Natural killer cell treated with Interleukin-12 subunit alpha and Interleukin-12 subunit beta and Interleukin-15 and Interleukin-18, amount 100 ng/mL, for 72 hours (primary cell): Measurements from ENCODE around the gene ADAMTS2. TPM values are rescaled to one million over a fixed set of nuclear protein-coding genes. Genes with fewer than 3 reads are reported as not detected.
A peak's percentile ranks its signal among the peaks of the same experiment; 100 is the strongest.

Experiments used
- ATAC-seq, 2 donors: fragments of 150-1000 bp; cut with Tn5 transposase in 1 of 2; sonication (Bioruptor Pico), chemical (Tn5 transposase) in 1 of 2; 2 replicates each; pipeline ENCODE4 v1.10.0; 2021
- DNase-seq: peaks from one replicate; pipeline ENCODE4 v3.0.0; 2022; ENCODE audit warnings: low spot score
- H3K27ac Mint-ChIP-seq, 2 donors: 1 replicate in 1 of 2; 2 replicates in 1 of 2; pipeline ENCODE4 v1.8.0; 2022; ENCODE audit warnings: mixed read lengths in 2 of 2, mild to moderate bottlenecking in 1 of 2, moderate library complexity in 1 of 2
- H3K27me3 Mint-ChIP-seq, 2 donors: 1 replicate in 1 of 2; 2 replicates in 1 of 2; pipeline ENCODE4 v1.8.0; 2022; ENCODE audit warnings: mixed read lengths in 2 of 2
- H3K36me3 Mint-ChIP-seq: one replicate; pipeline ENCODE4 v1.8.0; 2022; ENCODE audit warnings: mixed read lengths
- H3K4me1 Mint-ChIP-seq, 2 donors: 1 replicate in 1 of 2; 2 replicates in 1 of 2; pipeline ENCODE4 v1.8.0; 2022; ENCODE audit warnings: low read depth in 2 of 2, mixed read lengths in 2 of 2, mild to moderate bottlenecking in 1 of 2
- H3K4me3 Mint-ChIP-seq: one replicate; pipeline ENCODE4 v1.8.0; 2022; ENCODE audit warnings: mixed read lengths
- H3K9me3 Mint-ChIP-seq: 2 replicates; pipeline ENCODE4 v1.8.0; 2022; ENCODE audit warnings: mixed read lengths
- total RNA-seq, 2 donors: library from RNA; stranded (reverse); gene quantifications; one replicate each; pipeline ENCODE4 v1.2.3, GENCODE V29; 2022

The ADAMTS2 gene
- total RNA-seq, 2 donors from 2014 or later = not detected

- Mint-ChIP-seq H3K4me1 (no peaks in the 10 kb centered on the region), H3K27ac (no peak overlapping the region), H3K4me3 (no peak overlapping the region), H3K9me3 (peaks cover 4% of the 10 kb centered on the region), H3K36me3 (peaks cover 12% of the 10 kb centered on the region), H3K27me3 (peaks cover 0 to 4% of the 10 kb centered on the region in 2 donors)
- ATAC-seq (no peak), DNase-seq (peak; percentile 49)
These were observed 43.5 kb downstream of the ADAMTS2 start for GRCh38 chr5:179301796-179302195.

DNA sequence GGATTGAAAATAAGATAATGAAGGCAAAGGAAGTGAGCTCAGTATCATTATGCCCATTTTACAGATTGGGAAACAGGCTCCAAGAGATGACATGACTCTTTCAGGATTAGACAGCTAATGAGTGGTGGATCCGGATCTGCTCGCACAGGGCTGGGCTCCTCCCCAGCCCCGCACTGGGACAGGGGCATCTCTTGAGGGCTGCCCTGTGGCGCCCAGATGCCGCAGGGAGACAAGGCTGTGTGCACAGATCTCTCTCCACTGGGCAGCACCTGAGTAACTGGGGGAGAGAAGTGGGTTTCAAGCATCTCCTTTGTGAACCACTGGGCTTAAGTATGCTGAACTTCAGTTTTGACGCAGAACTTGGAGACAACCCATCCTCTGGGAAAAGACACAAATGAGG is 43.9 kb downstream of the ADAMTS2 start:
- Mint-ChIP-seq H3K27ac (no peak overlapping the region), H3K4me3 (no peak overlapping the region), H3K36me3 (peaks cover 12% of the 10 kb centered on the region), H3K9me3 (peaks cover 4% of the 10 kb centered on the region), H3K4me1 (no peaks in the 10 kb centered on the region), H3K27me3 (peaks cover 0 to 4% of the 10 kb centered on the region in 2 donors)
- DNase-seq = no peak
- no peak for ATAC-seq

DNA sequence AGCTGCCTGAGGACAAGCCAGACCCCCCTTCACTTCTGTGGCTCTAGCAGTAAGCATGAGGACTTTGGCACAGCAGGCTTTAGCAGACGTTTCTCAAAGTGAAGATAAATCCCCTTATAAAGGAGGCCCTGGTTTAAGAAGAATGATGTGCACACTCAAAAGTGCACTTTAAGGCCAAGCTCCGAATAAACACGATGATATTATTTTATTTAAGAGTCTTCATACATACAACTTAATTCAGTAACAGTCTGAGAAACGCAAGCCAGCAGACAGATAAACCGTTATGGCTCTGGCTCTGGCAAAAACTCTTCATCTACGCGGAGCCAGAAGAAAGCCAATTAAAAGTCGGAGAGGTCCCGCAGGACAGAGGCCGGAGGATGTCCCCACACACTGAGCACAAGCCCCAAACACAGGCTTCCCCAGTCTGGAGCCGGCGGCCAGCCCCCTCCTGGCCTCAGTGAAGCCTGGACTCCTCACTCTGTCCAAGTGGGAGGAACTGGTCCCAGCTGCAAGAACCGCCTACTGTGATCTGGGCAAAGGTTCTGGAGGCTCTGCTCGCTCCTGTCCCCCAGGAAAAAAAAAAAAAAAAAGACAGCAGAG is 44.6 kb downstream of the ADAMTS2 start:
- no peak for ATAC-seq
- DNase-seq = peak; percentile 18
- H3K9me3 Mint-ChIP-seq = peaks cover 4% of the 10 kb centered on the region
- H3K4me3 Mint-ChIP-seq = no peak overlapping the region
- H3K27ac Mint-ChIP-seq = no peak overlapping the region
- H3K4me1 Mint-ChIP-seq = no peaks in the 10 kb centered on the region
- H3K27me3 Mint-ChIP-seq = peaks cover 0 to 4% of the 10 kb centered on the region in 2 donors
- H3K36me3 Mint-ChIP-seq = peaks cover 12% of the 10 kb centered on the region

DNA sequence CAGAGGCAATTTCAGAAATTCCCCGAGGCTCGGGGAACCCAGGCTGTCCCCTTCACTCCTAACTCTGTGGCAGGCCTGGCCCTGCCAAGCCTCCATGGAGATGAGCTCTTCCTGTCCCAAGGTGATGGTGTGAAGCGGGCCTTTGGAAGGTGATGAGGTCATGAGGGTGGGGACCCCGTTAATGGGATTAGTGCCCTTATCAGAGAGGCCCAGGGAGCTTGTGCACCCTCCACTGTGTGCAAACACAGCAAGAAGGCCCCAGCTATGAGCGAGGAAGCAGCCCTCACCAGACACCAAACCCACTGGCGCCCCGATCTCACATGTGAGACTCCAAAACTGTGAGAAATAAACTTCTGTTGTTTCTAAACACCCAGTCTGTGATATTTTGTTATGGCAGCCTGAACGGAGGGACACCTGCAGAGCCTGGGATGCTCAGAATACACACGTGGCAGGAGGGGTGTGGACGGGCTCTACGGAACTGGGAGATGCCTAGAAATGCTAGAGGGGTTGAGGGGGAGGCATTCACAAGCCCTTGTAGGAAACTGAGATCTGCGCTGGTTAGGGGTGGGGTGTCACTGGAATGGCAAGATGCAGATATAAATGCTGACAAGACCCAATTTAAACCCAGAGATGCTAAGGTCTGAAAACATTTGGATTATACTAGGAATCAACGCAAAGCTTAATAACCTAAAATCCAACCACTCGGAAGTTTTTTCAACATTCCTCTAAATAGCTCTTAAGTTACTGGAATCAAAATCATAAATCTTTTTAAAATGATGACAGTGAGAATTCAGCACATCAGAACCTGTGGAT is 46.9 kb downstream of the ADAMTS2 start:
- Mint-ChIP-seq H3K36me3 (no peaks in the 10 kb centered on the region), H3K27ac (no peak overlapping the region), H3K4me3 (no peak overlapping the region), H3K27me3 (peaks cover 0 to 4% of the 10 kb centered on the region in 2 donors), H3K4me1 (no peaks in the 10 kb centered on the region), H3K9me3 (no peaks in the 10 kb centered on the region)
- ATAC-seq (no peak), DNase-seq (peak; percentile 31)

GRCh38 chr5:179297486-179298180 is 47.6 kb downstream of the ADAMTS2 start:
- no peak overlapping the region for H3K27ac Mint-ChIP-seq
- DNase-seq = peak; percentile 34
- H3K4me1 Mint-ChIP-seq = no peaks in the 10 kb centered on the region
- H3K27me3 Mint-ChIP-seq = peaks cover 0 to 3% of the 10 kb centered on the region in 2 donors
- no peak overlapping the region for H3K4me3 Mint-ChIP-seq
- no peaks in the 10 kb centered on the region for H3K9me3 Mint-ChIP-seq
- no peak for ATAC-seq
- no peaks in the 10 kb centered on the region for H3K36me3 Mint-ChIP-seq

DNA sequence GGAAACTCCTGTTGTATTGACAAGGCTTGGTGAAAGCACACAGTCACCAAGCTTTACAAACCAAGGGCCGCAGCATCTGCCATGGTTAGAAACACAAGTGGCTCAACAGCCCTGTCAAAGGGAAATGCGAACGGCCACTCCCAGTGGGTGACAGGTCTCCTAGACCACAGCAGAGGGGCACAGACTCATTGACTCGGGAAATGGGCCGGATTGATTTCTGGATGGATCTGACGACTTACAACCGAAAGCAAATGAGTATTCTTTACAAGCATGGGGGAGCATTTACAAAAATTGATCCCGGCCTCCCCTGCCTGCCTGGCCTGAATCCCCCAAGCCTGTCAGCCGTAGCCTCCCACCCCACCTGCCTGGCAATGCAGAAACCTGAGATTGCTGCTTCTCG is 48.2 kb downstream of the ADAMTS2 start:
- no peaks in the 10 kb centered on the region for H3K36me3 Mint-ChIP-seq
- no peak overlapping the region for H3K27ac Mint-ChIP-seq
- H3K4me1 Mint-ChIP-seq = no peaks in the 10 kb centered on the region
- no peaks in the 10 kb centered on the region for H3K27me3 Mint-ChIP-seq
- no peak overlapping the region for H3K4me3 Mint-ChIP-seq
- ATAC-seq = no peak
- DNase-seq = peak; percentile 51
- no peaks in the 10 kb centered on the region for H3K9me3 Mint-ChIP-seq

DNA sequence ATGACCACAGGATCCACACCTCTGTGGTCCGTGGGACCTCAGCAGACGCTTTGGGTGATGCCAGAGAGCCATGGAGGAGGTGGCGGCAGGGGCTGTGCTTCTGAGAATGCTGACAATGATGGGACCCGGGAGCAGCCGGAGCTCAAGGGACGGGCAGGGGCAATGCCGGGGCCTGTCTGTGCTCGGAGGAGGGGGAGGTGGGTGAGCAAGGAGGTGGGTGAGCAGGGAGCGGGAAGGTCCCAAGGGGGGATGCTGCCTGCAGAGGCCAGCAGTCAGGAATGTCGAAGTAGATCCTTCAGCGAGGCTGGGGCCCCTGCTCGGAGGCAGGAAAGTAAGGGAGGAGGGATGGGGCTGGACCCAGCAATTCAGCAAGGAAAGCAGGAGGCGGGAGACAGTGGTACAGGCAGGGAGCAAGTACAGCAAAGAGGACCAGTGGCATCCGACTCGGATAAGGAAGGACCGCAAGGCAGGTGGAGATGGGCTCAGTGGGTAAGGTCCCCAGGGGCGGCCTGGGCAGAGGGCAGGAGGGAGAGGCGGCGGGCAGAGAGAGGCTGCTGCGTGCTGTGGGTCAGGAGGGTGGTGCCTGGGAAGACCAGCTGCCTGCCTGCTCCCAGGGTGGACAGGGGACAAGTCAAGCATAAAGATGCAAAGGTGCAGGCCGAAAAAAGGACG is 49.0 kb downstream of the ADAMTS2 start:
- no peak overlapping the region for H3K27ac Mint-ChIP-seq
- no peaks in the 10 kb centered on the region for H3K9me3 Mint-ChIP-seq

DNA sequence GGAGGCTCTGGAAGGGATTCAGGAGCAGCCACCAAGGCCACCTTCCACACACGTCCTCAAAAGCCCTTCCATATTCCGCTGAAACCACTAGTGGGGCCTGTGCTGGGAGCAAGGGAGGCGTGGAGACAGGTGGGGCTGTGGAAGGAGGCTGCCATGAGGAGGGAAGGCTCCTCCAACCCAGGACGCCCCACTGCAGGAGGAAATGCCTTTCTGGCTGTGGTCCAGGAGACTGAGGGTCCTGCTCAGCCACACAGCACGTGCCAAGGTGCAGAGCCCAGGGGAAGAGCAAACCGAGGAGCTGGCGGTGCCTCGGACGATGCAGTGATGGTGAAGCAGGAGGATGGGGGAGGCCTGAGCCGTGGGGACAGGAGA is 49.5 kb downstream of the ADAMTS2 start:
- DNase-seq (no peak), ATAC-seq (no peak)
- H3K27me3 Mint-ChIP-seq = no peaks in the 10 kb centered on the region
- H3K36me3 Mint-ChIP-seq = no peaks in the 10 kb centered on the region
- no peaks in the 10 kb centered on the region for H3K4me1 Mint-ChIP-seq
- H3K9me3 Mint-ChIP-seq = no peaks in the 10 kb centered on the region
- H3K27ac Mint-ChIP-seq = no peak overlapping the region
- H3K4me3 Mint-ChIP-seq = no peak overlapping the region

More for the DNA sequence above, 49.0 kb downstream of the ADAMTS2 start:
- DNase-seq (peak; percentile 35), ATAC-seq (no peak)
- Mint-ChIP-seq H3K27me3 (no peaks in the 10 kb centered on the region), H3K4me1 (no peaks in the 10 kb centered on the region), H3K36me3 (no peaks in the 10 kb centered on the region), H3K4me3 (no peak overlapping the region)

- Mint-ChIP-seq H3K27me3 (no peaks in the 10 kb centered on the region), H3K4me3 (no peak overlapping the region), H3K9me3 (no peaks in the 10 kb centered on the region), H3K36me3 (no peaks in the 10 kb centered on the region), H3K27ac (no peak overlapping the region), H3K4me1 (no peaks in the 10 kb centered on the region)
- no peak for ATAC-seq
- DNase-seq = peak; percentile 60
These were observed 50.1 kb downstream of the ADAMTS2 start for GRCh38 chr5:179294891-179295777.

- Mint-ChIP-seq H3K4me1 (no peaks in the 10 kb centered on the region), H3K36me3 (no peaks in the 10 kb centered on the region), H3K4me3 (no peak overlapping the region), H3K9me3 (no peaks in the 10 kb centered on the region), H3K27me3 (no peaks in the 10 kb centered on the region), H3K27ac (no peak overlapping the region)
- DNase-seq (peak; percentile 28), ATAC-seq (no peak)
These were observed 51.0 kb downstream of the ADAMTS2 start for GRCh38 chr5:179294131-179294780.

- H3K9me3 Mint-ChIP-seq = no peaks in the 10 kb centered on the region
- H3K27me3 Mint-ChIP-seq = no peaks in the 10 kb centered on the region
- no peak for ATAC-seq
- no peaks in the 10 kb centered on the region for H3K4me1 Mint-ChIP-seq
- H3K36me3 Mint-ChIP-seq = no peaks in the 10 kb centered on the region
- DNase-seq = peak; percentile 44
- H3K27ac Mint-ChIP-seq = no peak overlapping the region
- no peak overlapping the region for H3K4me3 Mint-ChIP-seq
These were observed 52.3 kb downstream of the ADAMTS2 start for GRCh38 chr5:179292681-179293635.

DNA sequence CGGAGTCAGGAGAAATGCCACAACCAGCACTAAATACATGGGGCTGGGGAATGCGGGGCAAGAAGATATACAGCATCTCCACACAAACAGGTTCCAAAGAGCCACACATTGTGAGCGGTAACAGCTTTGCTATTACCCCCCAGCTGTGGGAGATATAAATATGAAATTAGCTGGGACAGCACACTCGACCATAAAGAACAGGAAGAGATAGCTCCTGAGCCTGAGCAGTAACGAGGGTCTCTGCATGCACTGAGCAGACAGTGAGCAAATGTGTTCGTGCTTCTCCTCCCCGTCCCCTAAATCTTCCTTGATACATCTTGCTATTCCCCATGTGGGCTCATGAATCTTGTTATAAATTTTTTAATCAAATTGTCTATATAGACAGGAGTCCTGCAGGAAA is 53.1 kb downstream of the ADAMTS2 start:
- no peak overlapping the region for H3K4me3 Mint-ChIP-seq
- H3K27me3 Mint-ChIP-seq = no peaks in the 10 kb centered on the region
- ATAC-seq (no peak), DNase-seq (no peak)
- H3K9me3 Mint-ChIP-seq = no peaks in the 10 kb centered on the region
- H3K4me1 Mint-ChIP-seq = no peaks in the 10 kb centered on the region
- no peaks in the 10 kb centered on the region for H3K36me3 Mint-ChIP-seq
- no peak overlapping the region for H3K27ac Mint-ChIP-seq
